Cerebellar nuclear complex (tissue), 1 donor: ENCODE measurements around the gene GATA2.

Experiments used
- DNase-seq, 2 experiments: peaks; one replicate each; lab custom pipeline; 2025; lab: John Stamatoyannopoulos, UW

GATA2 gene

GRCh38 chr3:128473180-128473519, 19.9 kb downstream of the GATA2 start:
- DNase-seq: no peak

DNA sequence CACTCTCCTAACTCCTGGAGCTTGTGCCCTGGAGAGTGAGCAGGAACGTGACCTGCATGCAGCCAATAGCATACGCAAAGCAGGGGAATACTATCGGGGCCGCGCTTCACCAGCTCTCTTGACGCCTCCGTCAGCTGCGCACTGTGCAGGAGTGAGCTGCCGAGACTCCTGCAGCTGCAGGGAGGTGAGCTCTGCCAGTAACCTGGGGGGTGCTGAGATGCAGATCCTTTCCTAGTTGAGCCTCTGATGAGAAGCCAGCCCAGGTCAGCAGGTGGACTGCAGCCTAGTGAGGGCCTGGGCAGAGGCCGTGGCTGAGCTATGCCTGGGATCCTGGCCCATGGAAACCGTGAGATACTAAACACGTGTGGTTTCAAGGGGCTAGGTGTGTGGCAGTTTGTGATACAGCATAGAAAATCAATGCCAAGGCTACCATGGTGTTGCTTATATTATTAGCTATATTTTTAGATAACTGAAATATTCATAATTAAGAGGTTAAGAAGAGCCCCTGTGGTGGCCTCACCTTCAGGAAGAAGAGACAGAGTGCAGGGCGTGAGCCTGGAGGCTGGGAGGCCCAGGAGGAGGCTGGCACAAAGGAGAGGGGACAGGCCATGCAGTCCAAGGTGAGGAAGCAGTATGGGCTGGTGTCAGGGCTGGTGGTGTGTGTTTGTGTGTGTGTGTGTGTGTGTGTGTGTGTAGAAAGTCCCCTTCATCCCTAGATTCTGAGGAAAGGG, 20.4 kb downstream of the GATA2 start:
- DNase-seq: no peak

- no peak for DNase-seq
Observed at GRCh38 chr3:128471720-128472119, 21.3 kb downstream of the GATA2 start.

- DNase-seq: no peak
Observed at GRCh38 chr3:128471110-128471509, 21.9 kb downstream of the GATA2 start.

DNA sequence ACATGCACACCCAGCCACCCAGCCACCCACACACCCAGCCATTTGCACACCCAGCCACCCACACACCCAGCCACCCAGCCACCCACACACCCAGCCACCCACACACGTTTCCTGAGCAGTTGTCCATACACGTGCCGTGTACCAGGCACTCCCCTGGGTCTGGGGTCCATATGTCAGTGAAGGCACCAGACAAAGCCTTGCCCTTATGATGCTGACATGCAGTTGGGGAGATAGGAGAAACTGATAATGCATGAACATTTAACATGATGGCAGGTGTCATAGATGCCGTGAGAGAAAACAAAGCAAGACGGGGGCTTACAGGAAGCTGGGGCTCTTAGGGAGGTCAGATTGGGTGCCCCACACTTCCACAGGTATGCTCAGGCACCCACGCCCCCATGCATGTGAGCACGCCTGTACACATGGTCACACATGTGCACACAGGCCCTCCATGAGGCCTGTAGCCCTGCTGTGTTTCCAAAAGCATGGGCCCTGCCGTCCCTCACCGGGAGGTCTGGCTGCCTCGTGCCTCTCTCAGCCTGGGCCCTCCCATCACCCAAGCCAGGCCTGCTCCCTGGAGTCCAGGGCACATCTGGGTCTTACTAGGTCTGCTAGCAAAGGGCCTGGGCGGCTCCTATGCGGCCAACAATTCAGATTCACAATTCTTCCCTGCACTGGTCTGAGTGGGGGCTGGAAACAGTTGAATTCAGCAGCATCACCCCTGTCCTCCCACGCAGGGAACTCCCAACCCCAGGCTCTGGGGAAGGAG, 22.7 kb downstream of the GATA2 start:
- DNase-seq: no peak

DNA sequence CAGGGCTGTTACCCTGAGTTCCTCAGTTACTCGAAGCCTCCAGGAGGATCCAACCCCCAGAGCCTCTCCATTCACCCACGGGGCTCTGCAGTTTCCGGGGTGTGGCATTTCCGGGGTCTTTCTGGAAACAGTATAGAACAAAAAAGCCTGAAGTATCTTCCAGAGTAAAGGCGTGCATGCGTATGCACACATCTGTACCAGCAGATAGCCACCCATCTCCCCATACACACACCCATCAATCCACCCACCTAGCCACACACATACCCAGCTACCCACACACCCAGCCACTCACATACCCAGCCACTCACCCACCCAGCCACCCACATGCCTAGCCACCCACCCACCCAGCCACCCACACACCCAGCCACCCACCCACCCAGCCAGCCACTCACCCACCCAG, 23.4 kb downstream of the GATA2 start:
- DNase-seq: no peak

DNA sequence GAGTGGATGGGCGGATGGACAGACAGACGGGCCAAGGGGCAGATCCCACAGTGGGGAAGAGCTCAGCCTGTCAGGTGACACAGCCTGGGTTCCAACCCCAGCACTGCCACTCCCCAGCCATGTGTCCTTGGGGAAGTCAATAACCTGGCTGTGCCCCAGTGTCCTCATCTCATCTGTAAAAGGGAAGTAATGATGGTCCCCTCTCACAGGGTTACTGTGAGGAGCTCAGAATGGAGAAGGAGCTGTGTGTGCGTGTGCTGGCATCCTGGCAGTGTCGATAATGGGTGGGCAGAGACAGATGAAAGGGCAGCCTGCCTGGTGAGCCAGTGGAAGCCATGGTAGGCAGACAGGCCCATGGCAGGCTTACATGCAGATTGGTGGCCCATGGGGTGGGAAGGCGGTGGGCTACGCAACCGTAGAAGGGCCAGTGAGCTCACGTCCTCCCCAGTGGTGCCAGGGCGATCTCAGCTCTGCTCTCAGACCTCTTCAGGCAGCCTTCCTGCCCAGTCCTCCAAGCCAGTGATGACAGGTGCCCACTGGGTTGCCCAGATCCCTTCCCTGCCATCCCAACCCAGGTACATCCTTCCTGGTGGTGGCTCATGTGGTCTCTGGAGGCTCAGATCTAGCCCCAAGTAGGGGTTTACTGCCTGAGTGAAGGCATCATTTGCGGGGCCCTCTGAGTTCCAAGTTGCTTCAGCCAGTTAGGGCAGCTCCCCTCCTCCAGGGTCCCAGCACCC, 24.0 kb downstream of the GATA2 start:
- DNase-seq: no peak

DNA sequence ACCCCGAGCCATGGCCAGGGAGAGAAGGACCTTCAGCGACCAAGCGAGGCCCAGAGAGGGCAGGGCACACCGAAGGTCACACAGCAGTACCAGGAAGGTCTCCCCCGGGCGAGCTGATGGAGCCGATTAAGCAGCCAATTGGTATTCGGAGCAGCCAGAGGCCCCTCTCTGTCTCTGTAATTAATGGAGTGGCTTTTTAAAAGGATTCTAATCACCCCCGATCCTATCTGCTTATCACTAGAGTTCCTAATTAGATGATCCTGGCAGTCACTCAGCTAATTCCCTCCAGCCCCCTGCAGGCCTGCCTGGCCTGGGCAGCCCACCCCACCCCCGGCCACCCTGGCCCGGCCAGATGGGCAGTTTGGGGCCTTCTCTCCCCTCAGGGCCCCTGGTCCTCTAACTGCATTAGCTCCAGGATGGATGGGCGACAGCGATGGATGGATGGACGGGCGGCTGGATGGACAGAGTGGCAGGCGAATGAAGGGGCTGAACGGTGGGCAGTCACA, 24.7 kb downstream of the GATA2 start:
- no peak for DNase-seq

GRCh38 chr3:128466840-128467541, 26.0 kb downstream of the GATA2 start, which contains the start of gene DNAJB8:
Gene DNAJB8, minus strand, starts transcription at chr3:128466890. Its CDS starts 3,645 bp downstream, at chr3:128463245.
- no peak for DNase-seq

- DNase-seq: no peak
Observed at GRCh38 chr3:128464702-128465101, 28.3 kb downstream of the GATA2 start.

GRCh38 chr3:128464188-128464587, 28.8 kb downstream of the GATA2 start:
- no peak for DNase-seq

GRCh38 chr3:128463771-128464170, 29.2 kb downstream of the GATA2 start:
- DNase-seq: no peak

DNA sequence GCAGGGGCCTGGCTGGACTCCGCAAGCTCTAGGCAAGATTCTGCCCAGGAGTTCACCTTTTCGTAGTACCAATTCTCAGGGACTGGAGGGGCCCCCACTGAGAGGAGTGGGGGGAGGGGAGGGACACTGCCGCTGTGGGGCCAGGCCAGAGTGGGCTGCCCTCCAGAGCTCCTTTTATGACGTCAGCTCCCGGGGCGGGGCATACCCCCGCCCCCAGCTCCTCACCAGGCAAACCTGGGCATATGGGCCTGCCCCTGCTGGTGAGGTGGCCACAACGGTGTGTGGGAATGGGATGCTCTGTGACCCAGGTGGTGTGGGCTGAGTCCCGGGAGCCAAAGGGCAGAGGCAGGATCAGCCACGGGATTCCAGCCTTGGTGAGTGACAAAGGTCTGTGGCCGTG, 29.6 kb downstream of the GATA2 start:
- no peak for DNase-seq

GRCh38 chr3:128462931-128463330, 30.1 kb downstream of the GATA2 start:
- no peak for DNase-seq

- DNase-seq: no peak
Observed at GRCh38 chr3:128462341-128462910, 30.6 kb downstream of the GATA2 start.

DNA sequence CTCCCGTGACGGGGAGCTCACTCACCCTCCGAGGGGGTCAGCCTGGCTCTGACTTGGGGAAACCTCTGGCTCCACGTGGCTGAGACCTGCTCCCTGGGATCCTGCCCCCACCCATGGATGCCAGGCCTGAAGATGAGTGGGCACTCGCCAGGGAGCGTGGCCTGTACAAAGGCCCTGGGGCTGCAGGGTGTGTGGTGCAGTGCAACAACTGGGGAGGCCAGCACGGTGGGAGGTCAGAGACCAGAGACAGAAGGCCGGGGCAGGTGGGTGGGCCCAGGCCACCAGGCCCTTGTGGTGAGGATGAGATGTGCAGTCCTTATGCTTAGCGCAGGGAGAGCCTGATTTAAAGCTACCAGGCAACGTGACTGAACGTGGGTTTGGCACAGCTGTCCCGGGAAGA, 31.3 kb downstream of the GATA2 start:
- no peak for DNase-seq

DNA sequence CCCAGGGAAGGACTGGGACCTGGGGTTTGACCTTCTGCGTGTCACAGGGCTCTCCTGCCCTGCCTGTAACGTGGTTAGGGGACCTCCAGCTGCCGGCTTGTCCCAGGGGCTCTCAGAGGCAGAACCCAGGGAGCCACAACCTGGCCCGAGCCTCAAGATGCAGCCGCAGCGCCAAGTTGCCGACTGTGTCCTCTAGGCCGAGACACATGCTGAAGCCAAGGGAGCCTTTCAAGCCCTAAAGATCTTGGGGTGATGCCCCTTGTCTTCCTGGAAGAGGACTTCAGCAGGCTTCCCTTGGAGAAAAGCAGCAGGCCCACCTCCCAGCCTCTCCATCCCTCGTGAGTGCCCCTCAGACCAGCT, 33.6 kb downstream of the GATA2 start:
- DNase-seq: no peak

- DNase-seq: no peak
Observed at GRCh38 chr3:128458746-128459460, 34.1 kb downstream of the GATA2 start.

- DNase-seq: no peak
Observed at GRCh38 chr3:128457937-128458336, 35.1 kb downstream of the GATA2 start.

- DNase-seq: no peak
Observed at GRCh38 chr3:128456776-128457715, 36.0 kb downstream of the GATA2 start.
